Kidney (tissue), 22 donors: ENCODE measurements around the gene PPP1R16B. TPM values are rescaled to one million over a fixed set of nuclear protein-coding genes. Genes with fewer than 3 reads are reported as not detected.
A peak's percentile ranks its signal among the peaks of the same experiment; 100 is the strongest.

Experiments
- DNase-seq, 5 donors: peaks; one replicate each; pipeline ENCODE4 v3.0.0-alpha.2; 2013 to 2020
- FAIRE-seq: peaks from 2 replicates; lab custom pipeline; 2012; peaks lifted over from hg19 to GRCh38; lab: Jason Lieb, UNC
- H3K27ac ChIP-seq, 2 donors: one replicate each; pipeline ENCODE4 v1.7.0; 2013; ENCODE audit warnings: low read depth in 2 of 2, low read length in 2 of 2, inconsistent platforms in 1 of 2
- H3K27me3 ChIP-seq: one replicate; pipeline ENCODE4 v1.7.1; 2013; ENCODE audit warnings: low read length, inconsistent platforms; ENCODE audit not compliant: control insufficient read depth, insufficient read depth
- H3K36me3 ChIP-seq, 3 donors: one replicate each; pipeline versions ENCODE4 v1.7.0 to v1.7.1; 2013; ENCODE audit warnings: low read length in 3 of 3, control low read depth in 1 of 3, inconsistent platforms in 1 of 3; ENCODE audit not compliant: insufficient read depth in 3 of 3, control insufficient read depth in 2 of 3
- H3K4me1 ChIP-seq, 3 donors: one replicate each; pipeline versions ENCODE4 v1.7.0 to v1.7.1; 2013; ENCODE audit warnings: low read length in 3 of 3, inconsistent platforms in 1 of 3, low read depth in 1 of 3; ENCODE audit not compliant: control insufficient read depth in 2 of 3, insufficient read depth in 2 of 3
- H3K4me3 ChIP-seq, 3 donors: one replicate each; pipeline versions ENCODE4 v1.7.0 to v1.8.1; 2013; ENCODE audit warnings: low read length in 3 of 3, control low read depth in 1 of 3, inconsistent platforms in 1 of 3
- H3K9ac ChIP-seq, 3 donors: one replicate each; pipeline versions ENCODE4 v1.7.0 to v1.7.1; 2013; ENCODE audit warnings: low read length in 3 of 3, control low read depth in 1 of 3, inconsistent platforms in 1 of 3
- H3K9me3 ChIP-seq, 3 donors: one replicate each; pipeline versions ENCODE4 v1.7.0 to v1.7.1; 2013; ENCODE audit warnings: low read length in 3 of 3, control low read depth in 1 of 3, inconsistent platforms in 1 of 3; ENCODE audit not compliant: control insufficient read depth in 2 of 3, insufficient read depth in 1 of 3
- intact Hi-C: fragments of 100-400 bp; cut with DNase I; formaldehyde crosslinking; loops from one replicate; pipeline ENCODE4 v1.11.1; 2022
- long read RNA-seq, 10 donors: library from polyadenylated mRNA in 1 of 10; unstranded in 1 of 10; transcript quantifications; one replicate each; pipeline ENCODE4 v2.0.0 and lab custom pipeline, GENCODE V29; 2021 to 2026
- polyA plus RNA-seq: library from polyadenylated mRNA; stranded (reverse); fragments of 350-450 nt; fragmentation: Illumina TruSeq; extraction: RNeasy Lipid Tissue Mini Kit (QIAGEN cat#74804); gene quantifications from one replicate; pipeline ENCODE4 v1.2.3, GENCODE V29; 2014; ENCODE audit warnings: low read depth, low replicate concordance; ENCODE audit not compliant: insufficient read depth
- total RNA-seq: library from RNA; stranded (reverse); fragmentation: NEBNext Ultra II Directional; extraction: Animal tissue kit (Norgen Biotek cat#: 25700); gene quantifications from one replicate; pipeline ENCODE4 v1.2.1, GENCODE V29; 2021
- TF ChIP-seq, protein P1 (sequence below): IDR thresholded peaks from 3 replicates; pipeline ENCODE4 v1.5.1; 2012; ENCODE audit warnings: mild to moderate bottlenecking, moderate library complexity, borderline replicate concordance; ENCODE audit not compliant: insufficient read depth; ENCODE audit errors: extremely low read depth
- donor health status: control.
- donor health status: control.
- donor health status: control.
- donor health status: control.
- donor health status: control.
- donor health status: DM: yes; HTN: yes; CAD: no.
- donor health status: Normal renal cell carcinoma (clear cell type).

The PPP1R16B gene
- 29.4 TPM for total RNA-seq
- polyA plus RNA-seq, result 11.5 TPM
- long read RNA-seq, donor 1, result 0 reads
- long read RNA-seq, donor 2, result 0 reads
- long read RNA-seq, donor 3, result 0 reads
- long read RNA-seq, donor 4, full-length matches to known transcripts, result 2 of 2 reads
- long read RNA-seq, donor 4, partial matches to known transcripts, result 0 of 2 reads
- long read RNA-seq, donor 4, other reads (novel, unspliced or antisense), result 0 of 2 reads
- long read RNA-seq, donor 5, result 0 reads
- long read RNA-seq, donor 6, result 0 reads
- long read RNA-seq, donor 7, full-length matches to known transcripts, result 4 of 26 reads
- long read RNA-seq, donor 7, partial matches to known transcripts, result 19 of 26 reads
- long read RNA-seq, donor 7, other reads (novel, unspliced or antisense), result 3 of 26 reads
- long read RNA-seq, donor 8, full-length matches to known transcripts, result 1 of 1 reads
- long read RNA-seq, donor 8, partial matches to known transcripts, result 0 of 1 reads
- long read RNA-seq, donor 8, other reads (novel, unspliced or antisense), result 0 of 1 reads
- long read RNA-seq, donor 9, result 0 reads
- long read RNA-seq, donor 10, full-length matches to known transcripts, result 1 of 1 reads
- long read RNA-seq, donor 10, partial matches to known transcripts, result 0 of 1 reads
- long read RNA-seq, donor 10, other reads (novel, unspliced or antisense), result 0 of 1 reads

DNA sequence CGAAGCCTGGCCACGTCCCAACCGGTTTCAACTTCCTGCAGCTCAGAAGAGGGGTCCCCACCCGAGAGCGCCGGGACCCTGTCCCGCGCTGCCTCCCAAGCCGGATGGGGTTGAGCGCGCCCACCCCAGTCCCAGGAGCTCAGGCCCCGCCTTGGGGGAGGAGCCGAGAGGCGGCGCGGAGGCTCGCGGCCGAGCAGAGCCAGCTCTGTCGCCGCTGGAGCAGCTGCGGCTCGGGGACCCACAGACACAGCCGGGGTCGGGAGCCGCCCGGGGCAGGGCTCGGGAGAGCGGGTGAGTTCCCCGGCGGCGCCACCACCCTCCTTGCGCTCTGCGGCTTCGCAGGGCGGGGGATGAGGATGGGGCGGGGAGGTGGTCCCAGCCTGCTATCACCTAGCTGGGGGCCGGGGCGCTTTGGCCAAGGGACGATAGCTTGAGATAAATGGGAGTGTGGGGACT lies at the start of gene PPP1R16B:
Gene PPP1R16B, plus strand, starts transcription at position 196 of the 456 bp plus-strand sequence. CDS start 30,229 bp downstream, outside the sequence.
- FAIRE-seq (no peak), DNase-seq (peak; percentile 64 to 87 (median 78))
- H3K36me3 ChIP-seq, result peaks cover 0 to 4% (median under 1%) of the 10 kb centered on the region in 3 donors
- H3K9ac ChIP-seq, result peak within 1 kb of the TSS in 1 of 3 donors; percentile 65
- TF ChIP-seq, protein P1, sequence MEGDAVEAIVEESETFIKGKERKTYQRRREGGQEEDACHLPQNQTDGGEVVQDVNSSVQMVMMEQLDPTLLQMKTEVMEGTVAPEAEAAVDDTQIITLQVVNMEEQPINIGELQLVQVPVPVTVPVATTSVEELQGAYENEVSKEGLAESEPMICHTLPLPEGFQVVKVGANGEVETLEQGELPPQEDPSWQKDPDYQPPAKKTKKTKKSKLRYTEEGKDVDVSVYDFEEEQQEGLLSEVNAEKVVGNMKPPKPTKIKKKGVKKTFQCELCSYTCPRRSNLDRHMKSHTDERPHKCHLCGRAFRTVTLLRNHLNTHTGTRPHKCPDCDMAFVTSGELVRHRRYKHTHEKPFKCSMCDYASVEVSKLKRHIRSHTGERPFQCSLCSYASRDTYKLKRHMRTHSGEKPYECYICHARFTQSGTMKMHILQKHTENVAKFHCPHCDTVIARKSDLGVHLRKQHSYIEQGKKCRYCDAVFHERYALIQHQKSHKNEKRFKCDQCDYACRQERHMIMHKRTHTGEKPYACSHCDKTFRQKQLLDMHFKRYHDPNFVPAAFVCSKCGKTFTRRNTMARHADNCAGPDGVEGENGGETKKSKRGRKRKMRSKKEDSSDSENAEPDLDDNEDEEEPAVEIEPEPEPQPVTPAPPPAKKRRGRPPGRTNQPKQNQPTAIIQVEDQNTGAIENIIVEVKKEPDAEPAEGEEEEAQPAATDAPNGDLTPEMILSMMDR, result no peak
- H3K4me1 ChIP-seq, result peaks cover 0 to 27% (median 17%) of the 10 kb centered on the region in 3 donors
- intact Hi-C loops, result no loop called here
- H3K9me3 ChIP-seq, result no peaks in the 10 kb centered on the region
- H3K4me3 ChIP-seq, result peak within 1 kb of the TSS; percentile 16 to 67 (median 52)
- peak within 1 kb of the TSS; percentile 69 to 77 for H3K27ac ChIP-seq
- peaks cover 6% of the 10 kb centered on the region for H3K27me3 ChIP-seq

DNA sequence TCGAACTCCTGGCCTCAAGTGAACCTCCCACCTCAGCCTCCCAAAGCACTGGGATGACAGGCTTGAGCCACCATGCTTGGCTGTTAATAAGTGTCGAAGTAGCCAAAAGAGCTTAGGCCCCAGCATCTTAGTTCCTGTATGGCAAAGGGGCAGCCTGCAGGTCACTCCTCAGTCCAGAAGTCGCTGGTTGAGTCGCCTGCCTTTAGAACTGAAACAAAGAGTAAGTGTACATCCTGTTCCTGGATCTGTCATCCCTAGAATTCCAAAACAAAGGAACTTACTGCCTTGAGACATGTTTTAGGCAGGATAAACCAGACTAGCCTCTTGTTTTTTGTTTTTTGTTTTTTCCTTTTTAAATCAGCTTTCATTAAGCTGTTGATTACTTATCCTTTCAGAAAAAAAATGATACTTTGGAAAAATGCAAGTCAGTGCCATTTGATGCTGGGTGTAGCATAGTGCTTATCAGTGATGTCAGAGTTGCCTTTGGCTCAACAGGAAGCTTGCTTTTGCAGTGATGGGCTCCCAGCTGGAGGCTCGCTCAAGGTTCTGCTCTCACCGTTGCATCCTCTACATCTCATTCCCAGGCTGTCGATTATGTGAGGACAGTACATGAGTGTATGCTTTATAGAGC lies 48.2 kb upstream of the PPP1R16B start:
- no peaks in the 10 kb centered on the region for H3K9me3 ChIP-seq
- FAIRE-seq (no peak), DNase-seq (peak in 1 of 5 donors; percentile 4)
- intact Hi-C loops, result loop anchor here (10.0 kb wide), 1 partner anchor 112 kb away; no protein-coding TSS in a partner anchor
- H3K27me3 ChIP-seq, result no peaks in the 10 kb centered on the region
- no peak overlapping the region for H3K4me3 ChIP-seq
- no peak overlapping the region for H3K27ac ChIP-seq
- peaks cover 16 to 39% (median 31%) of the 10 kb centered on the region in 3 donors for H3K36me3 ChIP-seq
- no peaks in the 10 kb centered on the region for H3K4me1 ChIP-seq
- TF ChIP-seq, protein P1, result no peak
- no peak overlapping the region for H3K9ac ChIP-seq

DNA sequence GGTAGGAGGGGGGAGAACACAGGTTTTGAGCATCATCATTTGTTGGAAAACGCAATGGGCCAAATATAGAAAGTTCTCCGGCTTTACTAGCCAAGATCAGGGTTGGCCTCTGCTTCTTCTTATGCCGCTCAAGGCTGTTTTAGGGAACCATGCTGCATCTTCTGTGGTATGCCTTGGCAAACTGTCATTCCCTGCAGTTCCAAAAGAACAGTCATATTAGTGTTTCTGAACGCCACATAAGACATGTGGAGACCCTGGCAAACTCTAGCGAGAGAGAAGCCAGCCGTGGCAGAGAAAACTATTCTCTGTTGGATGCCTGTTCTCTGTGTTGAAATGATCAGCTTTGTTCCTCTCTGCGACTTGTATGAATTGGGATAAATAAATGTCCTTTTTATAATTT lies 46.4 kb upstream of the PPP1R16B start:
- Histone ChIP-seq H3K4me3 (no peak overlapping the region), H3K4me1 (no peaks in the 10 kb centered on the region), H3K9ac (no peak overlapping the region), H3K9me3 (no peaks in the 10 kb centered on the region), H3K27ac (no peak overlapping the region), H3K36me3 (peaks cover 19 to 53% (median 36%) of the 10 kb centered on the region in 3 donors), H3K27me3 (no peaks in the 10 kb centered on the region)
- TF ChIP-seq, protein P1, result no peak
- FAIRE-seq (no peak), DNase-seq (no peak)
- intact Hi-C loops, result loop anchor here (10.0 kb wide), 1 partner anchor 114 kb away; no protein-coding TSS in a partner anchor
